Skeletal muscle tissue (tissue), 4 donors: ENCODE measurements around the gene TEKT3. TPM values are rescaled to one million over a fixed set of nuclear protein-coding genes. Genes with fewer than 3 reads are reported as not detected.

Experiments used
- H3K27ac ChIP-seq: one replicate; pipeline ENCODE4 v1.7.0; 2013; ENCODE audit warnings: mild to moderate bottlenecking, low read depth, low read length, inconsistent platforms
- H3K27me3 ChIP-seq, 3 donors: one replicate each; pipeline ENCODE4 v1.7.0; 2013; ENCODE audit warnings: low read length in 3 of 3; ENCODE audit not compliant: control insufficient read depth in 3 of 3, insufficient read depth in 3 of 3
- H3K36me3 ChIP-seq, 3 donors: one replicate each; pipeline ENCODE4 v1.7.0; 2013; ENCODE audit warnings: low read length in 3 of 3; ENCODE audit not compliant: control insufficient read depth in 3 of 3, insufficient read depth in 3 of 3
- H3K4me1 ChIP-seq, 3 donors: one replicate each; pipeline ENCODE4 v1.7.0; 2013; ENCODE audit warnings: low read length in 3 of 3, mild to moderate bottlenecking in 3 of 3; ENCODE audit not compliant: control insufficient read depth in 3 of 3, insufficient read depth in 3 of 3
- H3K4me3 ChIP-seq, 3 donors: one replicate each; pipeline ENCODE4 v1.7.0; 2013; ENCODE audit warnings: low read length in 3 of 3
- H3K9ac ChIP-seq, 3 donors: one replicate each; pipeline ENCODE4 v1.7.0; 2013; ENCODE audit warnings: low read length in 3 of 3, mild to moderate bottlenecking in 3 of 3, moderate library complexity in 2 of 3, low read depth in 1 of 3
- H3K9me3 ChIP-seq, 3 donors: one replicate each; pipeline ENCODE4 v1.7.0; 2013; ENCODE audit warnings: low read length in 3 of 3; ENCODE audit not compliant: control insufficient read depth in 3 of 3
- total RNA-seq: library from RNA; depleted of rRNA; stranded (reverse); fragments of >200 nt; gene quantifications from one replicate; pipeline ENCODE4 v1.2.3, GENCODE V29; 2014
- donor health status: Osteomylitis.

TEKT3 gene
- total RNA-seq, 1 donor from 2014 or later, result not detected

DNA sequence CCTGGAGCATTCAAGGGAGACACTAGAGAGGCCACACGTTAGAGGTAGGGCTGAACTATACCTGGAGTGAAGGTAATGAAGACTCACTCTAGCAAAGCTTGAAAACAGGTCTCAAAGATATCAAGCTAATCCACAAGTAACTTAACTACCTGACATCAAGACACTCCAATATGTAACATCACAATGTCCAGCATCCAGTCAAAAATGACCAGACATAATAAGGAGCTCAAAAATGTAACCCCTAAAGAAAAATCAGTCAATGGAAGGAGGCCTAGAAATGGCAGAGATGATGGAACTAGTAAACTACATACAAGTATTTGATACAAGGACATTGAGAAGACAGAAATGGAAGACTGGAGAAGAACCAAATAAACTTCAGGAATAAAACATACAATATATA is 6.0 kb downstream of the TEKT3 start:
- Histone ChIP-seq H3K9ac (no peak overlapping the region), H3K4me3 (no peak overlapping the region), H3K4me1 (no peaks in the 10 kb centered on the region), H3K27ac (no peak overlapping the region), H3K27me3 (no peaks in the 10 kb centered on the region), H3K9me3 (peaks cover 0 to 5% (median 4%) of the 10 kb centered on the region in 3 donors), H3K36me3 (no peaks in the 10 kb centered on the region)

DNA sequence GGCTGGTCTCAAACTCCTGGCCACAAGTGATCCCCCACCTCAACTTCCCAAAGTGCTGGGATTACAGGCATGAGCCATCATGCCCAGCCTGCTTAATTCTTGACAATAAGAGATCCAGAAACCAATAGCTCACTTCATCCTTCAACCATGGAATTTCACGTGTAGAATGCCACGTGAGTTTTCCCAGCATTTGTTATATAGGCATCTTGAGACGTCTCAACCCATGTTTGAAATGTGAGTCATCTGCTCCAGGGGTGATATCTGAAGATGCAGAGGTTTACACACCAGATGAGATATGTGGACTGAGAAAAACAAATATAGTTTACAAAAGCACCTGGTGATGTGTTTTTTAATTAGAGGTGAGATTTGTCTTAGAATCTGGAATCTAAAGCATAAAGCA is 7.1 kb downstream of the TEKT3 start:
- Histone ChIP-seq H3K36me3 (no peaks in the 10 kb centered on the region), H3K9me3 (peaks cover 0 to 5% (median 4%) of the 10 kb centered on the region in 3 donors), H3K4me1 (no peaks in the 10 kb centered on the region), H3K27ac (no peak overlapping the region), H3K27me3 (no peaks in the 10 kb centered on the region), H3K4me3 (no peak overlapping the region), H3K9ac (no peak overlapping the region)

DNA sequence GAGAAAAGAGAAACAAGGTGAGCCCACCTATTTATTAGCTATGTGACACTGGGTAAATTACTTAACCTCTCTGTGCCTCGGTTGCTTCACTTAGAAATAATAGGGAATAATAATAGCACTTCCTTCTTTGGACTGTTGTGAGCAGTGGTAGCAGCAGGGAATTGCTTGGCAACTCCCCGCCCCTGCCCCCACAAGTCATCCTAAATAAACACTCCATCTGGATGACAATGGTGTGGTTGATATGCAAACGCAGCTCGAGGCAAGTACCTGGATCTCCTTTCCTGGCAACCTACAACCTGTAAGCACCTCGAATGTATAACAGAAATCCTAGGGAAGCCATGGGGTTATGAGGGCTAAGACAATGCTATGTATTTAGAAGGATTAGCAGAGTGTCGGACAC is 9.1 kb downstream of the TEKT3 start:
- H3K4me1 ChIP-seq, result no peaks in the 10 kb centered on the region
- H3K27ac ChIP-seq, result no peak overlapping the region
- H3K9ac ChIP-seq, result no peak overlapping the region
- H3K4me3 ChIP-seq, result no peak overlapping the region
- H3K36me3 ChIP-seq, result no peaks in the 10 kb centered on the region
- H3K9me3 ChIP-seq, result peaks cover 0 to 5% (median 4%) of the 10 kb centered on the region in 3 donors
- no peaks in the 10 kb centered on the region for H3K27me3 ChIP-seq

DNA sequence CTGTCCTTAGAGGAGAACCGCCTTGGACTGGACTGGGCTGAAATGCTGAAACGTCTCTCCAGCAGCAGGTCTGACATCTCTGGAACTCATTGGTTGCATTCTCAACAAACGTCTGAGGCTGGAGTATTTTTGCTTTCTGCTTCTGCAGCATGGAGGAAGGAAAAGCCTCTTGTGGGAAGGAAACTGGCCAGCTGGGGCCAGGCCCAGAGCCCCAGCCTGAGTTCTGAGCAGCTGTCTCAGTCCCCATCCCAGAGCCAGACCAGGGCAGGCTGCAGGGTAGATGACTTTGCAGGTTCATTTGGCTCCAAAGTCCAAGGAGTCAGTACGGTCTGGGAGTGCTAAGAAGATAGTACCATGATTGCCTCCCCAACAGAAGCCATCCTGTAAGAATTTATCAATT is 18.3 kb downstream of the TEKT3 start:
- Histone ChIP-seq H3K27ac (peak overlapping the region; percentile 6), H3K9me3 (no peaks in the 10 kb centered on the region), H3K36me3 (no peaks in the 10 kb centered on the region), H3K4me3 (peak overlapping the region in 2 of 3 donors; percentile 6 to 20), H3K27me3 (no peaks in the 10 kb centered on the region), H3K4me1 (peaks cover 8 to 14% (median 10%) of the 10 kb centered on the region in 3 donors), H3K9ac (peak overlapping the region in 2 of 3 donors; percentile 36 to 51)

DNA sequence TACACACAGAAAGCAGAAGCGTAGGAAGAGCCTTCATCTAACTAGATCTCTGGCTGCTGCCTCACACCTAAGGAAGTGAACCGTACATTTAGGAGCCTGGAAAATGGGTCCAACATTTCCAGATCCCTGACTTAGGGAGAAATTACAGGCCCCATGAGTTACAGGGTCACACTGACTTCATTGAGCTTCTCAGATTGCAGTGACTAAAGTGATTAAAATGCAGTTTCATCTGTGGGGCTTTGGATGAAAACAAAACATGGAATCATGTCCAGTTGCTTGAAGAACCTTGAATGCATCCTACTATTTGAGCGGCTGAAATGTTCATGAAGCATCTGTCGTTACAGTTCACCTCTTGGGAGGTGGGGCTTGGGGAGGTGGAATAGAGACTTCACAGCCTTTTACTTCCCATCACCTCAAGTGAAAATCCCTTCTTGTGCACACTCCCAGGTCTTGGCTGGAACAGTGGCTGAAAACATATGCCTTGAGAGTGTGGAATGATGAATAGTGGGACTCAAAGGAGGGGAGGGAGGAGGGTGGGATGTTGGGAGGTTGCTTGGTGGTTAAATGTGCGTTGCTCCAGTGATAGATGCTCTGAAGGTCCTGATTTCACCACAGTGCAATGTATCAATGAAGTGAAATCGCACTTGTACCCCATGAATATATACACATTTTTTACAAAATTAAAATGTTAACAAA is 19.7 kb downstream of the TEKT3 start:
- no peak overlapping the region for H3K27ac ChIP-seq
- H3K9me3 ChIP-seq, result no peaks in the 10 kb centered on the region
- H3K9ac ChIP-seq, result no peak overlapping the region
- no peaks in the 10 kb centered on the region for H3K27me3 ChIP-seq
- no peaks in the 10 kb centered on the region for H3K36me3 ChIP-seq
- H3K4me1 ChIP-seq, result peaks cover 8 to 14% (median 10%) of the 10 kb centered on the region in 3 donors
- H3K4me3 ChIP-seq, result no peak overlapping the region

DNA sequence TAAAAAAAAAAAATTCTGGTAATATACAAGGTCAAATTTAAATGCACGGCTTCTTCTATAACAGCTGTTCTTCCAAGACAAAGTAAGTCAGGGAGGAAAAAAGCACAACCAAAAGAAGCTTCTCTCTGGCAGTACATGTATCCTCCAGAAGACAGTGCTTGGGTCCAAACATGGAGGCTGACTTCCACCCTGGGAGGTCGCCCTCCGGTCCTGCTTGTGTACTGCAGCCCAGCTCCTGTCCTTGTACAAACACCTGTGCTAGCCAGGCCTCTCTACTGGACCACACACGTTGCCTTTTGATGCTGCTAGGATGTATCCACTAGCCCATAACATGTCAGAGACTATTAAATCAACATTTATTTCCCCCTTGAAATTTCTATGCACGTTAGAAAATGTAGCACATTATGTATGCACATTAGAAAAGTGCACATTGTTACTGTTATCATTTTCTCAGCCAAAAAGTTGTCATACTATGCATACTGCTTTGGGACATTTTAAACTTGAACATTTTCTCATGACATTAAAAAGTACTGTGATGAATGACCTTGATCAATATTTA is 21.9 kb downstream of the TEKT3 start:
- Histone ChIP-seq H3K4me3 (no peak overlapping the region), H3K9me3 (no peaks in the 10 kb centered on the region), H3K9ac (no peak overlapping the region), H3K36me3 (no peaks in the 10 kb centered on the region), H3K27ac (no peak overlapping the region), H3K4me1 (peaks cover 8 to 14% (median 10%) of the 10 kb centered on the region in 3 donors), H3K27me3 (no peaks in the 10 kb centered on the region)

DNA sequence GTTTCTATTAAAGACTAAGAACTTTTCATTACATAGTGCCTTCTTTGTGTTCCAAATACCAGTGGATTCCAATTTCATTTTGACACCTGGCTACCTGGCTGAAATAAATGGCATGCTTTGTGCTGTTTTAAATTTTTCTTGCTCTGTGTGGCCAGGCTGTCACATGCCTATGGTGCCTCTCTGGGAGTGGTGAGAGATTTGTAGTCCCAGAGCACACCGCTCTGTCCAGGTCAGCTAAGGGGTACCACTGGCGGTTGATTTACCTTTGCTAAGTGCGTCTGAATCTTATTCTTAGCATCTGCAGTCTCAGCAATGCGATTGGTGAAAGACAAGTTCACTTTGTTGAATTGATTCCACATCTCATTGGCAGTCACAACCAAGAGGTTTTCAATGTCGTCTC is 29.4 kb downstream of the TEKT3 start:
- no peaks in the 10 kb centered on the region for H3K36me3 ChIP-seq
- H3K9me3 ChIP-seq, result no peaks in the 10 kb centered on the region
- H3K4me3 ChIP-seq, result no peak overlapping the region
- no peak overlapping the region for H3K27ac ChIP-seq
- peaks cover 7 to 29% (median 25%) of the 10 kb centered on the region in 3 donors for H3K4me1 ChIP-seq
- no peaks in the 10 kb centered on the region for H3K27me3 ChIP-seq
- peak overlapping the region in 2 of 3 donors; percentile 8 to 34 for H3K9ac ChIP-seq

DNA sequence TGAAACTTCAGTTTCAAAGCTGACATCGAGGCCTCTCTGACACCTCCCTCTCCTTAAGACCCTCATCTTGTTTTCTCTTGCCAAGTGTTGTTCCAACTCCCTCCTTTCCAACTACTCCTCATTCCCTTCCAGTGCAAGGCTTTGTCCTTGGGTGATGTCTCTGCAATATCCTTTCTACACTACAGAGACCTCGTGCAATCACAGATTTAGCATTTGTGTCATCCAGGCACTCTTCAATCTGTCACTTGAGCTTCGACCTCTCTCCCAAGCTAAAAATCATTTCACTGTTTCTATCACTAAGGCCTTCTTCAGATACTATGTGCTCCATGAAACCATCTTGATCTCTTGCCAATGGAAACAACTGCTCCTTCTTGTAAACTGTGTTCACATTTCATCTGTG is 31.6 kb downstream of the TEKT3 start:
- H3K9me3 ChIP-seq, result no peaks in the 10 kb centered on the region
- no peak overlapping the region for H3K4me3 ChIP-seq
- H3K4me1 ChIP-seq, result peaks cover 7 to 36% (median 28%) of the 10 kb centered on the region in 3 donors
- no peaks in the 10 kb centered on the region for H3K36me3 ChIP-seq
- H3K27ac ChIP-seq, result peak overlapping the region; percentile 17
- H3K9ac ChIP-seq, result no peak overlapping the region
- no peaks in the 10 kb centered on the region for H3K27me3 ChIP-seq

DNA sequence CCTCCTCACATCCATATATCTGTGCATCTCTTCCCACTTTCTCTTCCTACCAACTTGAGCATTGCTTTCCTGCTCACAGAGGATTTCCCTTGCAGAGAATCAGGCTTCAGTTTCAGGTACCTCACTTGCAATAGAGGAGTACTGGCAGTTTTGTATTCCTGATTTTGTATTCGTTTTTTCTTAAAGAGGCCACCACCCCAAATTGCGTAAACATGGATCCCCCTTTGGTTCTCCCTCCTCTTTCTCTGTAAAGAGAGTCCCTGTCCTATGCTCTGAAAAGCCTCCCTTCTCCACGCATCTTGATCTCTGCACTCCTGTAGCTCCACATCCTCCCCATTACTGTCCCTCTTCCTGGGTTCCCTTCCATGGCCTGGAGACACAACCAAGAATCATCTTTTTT is 32.2 kb downstream of the TEKT3 start:
- Histone ChIP-seq H3K9ac (no peak overlapping the region), H3K27ac (peak overlapping the region; percentile 17), H3K4me3 (no peak overlapping the region), H3K4me1 (peaks cover 7 to 36% (median 28%) of the 10 kb centered on the region in 3 donors), H3K36me3 (no peaks in the 10 kb centered on the region), H3K27me3 (no peaks in the 10 kb centered on the region), H3K9me3 (no peaks in the 10 kb centered on the region)

DNA sequence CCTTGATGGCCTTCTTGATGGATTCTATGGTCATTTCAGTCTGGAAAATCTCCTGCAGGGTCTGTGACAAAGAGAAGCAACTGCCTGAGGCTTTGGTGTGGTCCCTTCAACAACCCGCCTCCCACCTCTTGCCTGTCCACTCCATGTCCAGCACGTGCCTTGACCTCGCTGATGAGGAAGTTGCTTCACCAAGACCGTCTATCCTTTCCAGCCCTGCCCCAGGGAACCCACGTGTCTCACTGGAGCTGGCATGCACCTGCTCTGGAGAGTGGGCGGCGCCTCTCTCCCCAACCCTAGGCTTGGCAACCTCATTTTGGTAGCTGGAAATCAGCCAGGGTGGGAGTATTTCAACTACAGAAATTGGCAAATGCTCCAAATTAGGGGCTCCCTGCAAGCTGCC is 32.6 kb downstream of the TEKT3 start:
- H3K4me3 ChIP-seq, result no peak overlapping the region
- peaks cover 7 to 36% (median 28%) of the 10 kb centered on the region in 3 donors for H3K4me1 ChIP-seq
- no peak overlapping the region for H3K27ac ChIP-seq
- no peaks in the 10 kb centered on the region for H3K36me3 ChIP-seq
- no peaks in the 10 kb centered on the region for H3K9me3 ChIP-seq
- no peak overlapping the region for H3K9ac ChIP-seq
- H3K27me3 ChIP-seq, result no peaks in the 10 kb centered on the region
